HG03108 (cell line): ENCODE data around the gene OR5B21.

Experiments used
- ATAC-seq: cut with Tn5 transposase; IDR thresholded peaks from one replicate; pipeline ENCODE4 v1.9.1; 2021; ENCODE audit warnings: moderate library complexity; ENCODE audit not compliant: unreplicated experiment

OR5B21 gene

DNA sequence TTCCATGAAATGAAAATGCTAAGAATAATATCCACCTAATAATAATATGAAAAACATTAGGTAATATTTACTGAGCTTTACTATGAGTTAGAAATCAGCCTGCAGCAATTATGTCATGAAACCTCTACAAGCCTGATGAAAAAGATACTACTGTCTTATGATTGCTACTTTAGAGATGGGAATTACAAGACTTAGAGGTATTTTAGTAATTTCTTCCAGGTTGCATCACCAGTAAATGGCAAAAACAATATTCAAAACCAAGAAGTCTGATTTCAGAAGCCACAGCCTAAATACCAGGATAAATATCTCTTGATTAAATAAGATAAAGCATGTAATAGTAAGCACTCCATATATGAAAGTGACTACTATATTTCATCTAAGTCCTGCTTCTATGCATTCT is 13.8 kb downstream of the OR5B21 start:
- no peak for ATAC-seq

DNA sequence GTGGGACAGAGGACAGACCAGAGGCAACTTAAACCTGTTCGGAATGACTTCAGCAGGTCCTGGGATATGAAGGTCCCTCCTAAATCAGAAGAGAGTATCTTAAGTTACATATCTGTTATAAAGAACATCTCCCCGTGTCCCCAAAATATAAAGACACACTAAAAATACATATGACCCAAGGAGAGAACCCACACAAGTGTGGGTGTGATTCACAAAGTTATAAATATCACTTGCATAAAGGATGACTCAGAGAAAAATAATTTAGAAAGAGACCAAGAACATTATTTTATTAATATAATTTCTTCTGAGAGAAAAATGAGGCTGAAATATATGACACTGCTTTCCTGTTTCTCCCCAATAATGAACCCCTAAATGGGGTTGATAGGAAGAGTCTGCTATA is 14.2 kb downstream of the OR5B21 start:
- no peak for ATAC-seq

DNA sequence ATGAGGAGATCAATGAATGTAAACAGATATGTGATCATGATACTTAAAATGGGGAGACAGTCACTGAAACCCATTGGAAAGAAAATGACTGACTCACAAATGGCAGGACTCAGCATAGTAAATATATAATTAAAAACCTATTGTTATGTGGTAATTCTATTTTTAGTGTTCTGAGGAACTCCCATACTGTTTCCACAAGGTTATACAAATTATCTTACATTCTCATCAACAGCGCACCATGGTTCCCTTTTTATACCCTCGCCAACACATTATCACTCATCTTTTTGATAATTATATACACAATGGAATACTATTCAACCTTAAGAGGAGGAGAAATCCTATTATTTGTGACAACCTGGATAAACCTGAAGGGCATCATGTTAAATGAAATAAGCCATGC is 17.1 kb downstream of the OR5B21 start:
- no peak for ATAC-seq

- no peak for ATAC-seq
These were observed 20.7 kb downstream of the OR5B21 start for GRCh38 chr11:58487170-58487569.

DNA sequence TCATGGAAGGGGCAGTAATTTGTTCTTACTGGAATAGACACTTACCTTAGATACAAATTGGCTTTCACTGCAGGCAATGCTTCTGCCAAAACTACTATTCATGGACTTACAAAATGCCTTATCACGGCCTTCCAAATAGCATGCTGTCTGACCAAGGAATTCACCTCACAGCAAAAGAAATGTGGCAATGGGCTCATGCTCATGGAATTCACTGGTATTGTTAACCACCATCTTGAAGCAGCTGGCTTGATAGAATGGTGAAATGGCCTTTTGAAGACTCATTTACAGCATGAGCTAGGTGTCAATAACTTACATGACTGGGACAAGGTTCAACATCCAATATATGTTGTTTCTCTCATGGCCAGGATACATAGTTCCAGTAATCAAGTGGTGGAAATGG is 21.9 kb downstream of the OR5B21 start:
- no peak for ATAC-seq

- ATAC-seq = no peak
These were observed 36.0 kb downstream of the OR5B21 start for GRCh38 chr11:58471892-58472291.

DNA sequence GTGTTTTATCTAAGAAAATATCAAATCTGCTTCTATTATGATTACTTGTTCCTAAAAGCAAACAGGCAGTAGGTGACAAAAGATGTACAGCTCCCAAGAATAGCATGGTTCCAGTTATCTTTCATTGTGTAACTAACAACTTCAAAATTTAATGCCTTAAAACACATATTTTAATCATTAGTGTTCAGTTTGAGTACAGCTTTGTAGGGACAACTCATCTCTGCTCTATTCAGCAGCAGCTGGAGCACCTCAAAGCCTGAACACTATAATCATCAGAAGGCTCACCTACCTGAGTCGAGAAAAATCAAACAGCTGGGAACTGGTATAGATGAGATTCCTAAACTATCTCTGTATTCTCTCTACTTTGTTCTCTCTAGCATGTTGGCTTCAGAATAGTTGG is 41.6 kb downstream of the OR5B21 start:
- no peak for ATAC-seq

GRCh38 chr11:58465690-58466089 is 42.2 kb downstream of the OR5B21 start:
- no peak for ATAC-seq
